HG03442 (cell line): ENCODE measurements around the gene TMIGD1.
A peak's percentile ranks its signal among the peaks of the same experiment; 100 is the strongest.

ENCODE experiments used
- ATAC-seq: cut with Tn5 transposase; IDR thresholded peaks from one replicate; pipeline ENCODE4 v1.9.1; 2021; ENCODE audit warnings: mild to moderate bottlenecking, moderate library complexity; ENCODE audit not compliant: unreplicated experiment

TMIGD1 gene

DNA sequence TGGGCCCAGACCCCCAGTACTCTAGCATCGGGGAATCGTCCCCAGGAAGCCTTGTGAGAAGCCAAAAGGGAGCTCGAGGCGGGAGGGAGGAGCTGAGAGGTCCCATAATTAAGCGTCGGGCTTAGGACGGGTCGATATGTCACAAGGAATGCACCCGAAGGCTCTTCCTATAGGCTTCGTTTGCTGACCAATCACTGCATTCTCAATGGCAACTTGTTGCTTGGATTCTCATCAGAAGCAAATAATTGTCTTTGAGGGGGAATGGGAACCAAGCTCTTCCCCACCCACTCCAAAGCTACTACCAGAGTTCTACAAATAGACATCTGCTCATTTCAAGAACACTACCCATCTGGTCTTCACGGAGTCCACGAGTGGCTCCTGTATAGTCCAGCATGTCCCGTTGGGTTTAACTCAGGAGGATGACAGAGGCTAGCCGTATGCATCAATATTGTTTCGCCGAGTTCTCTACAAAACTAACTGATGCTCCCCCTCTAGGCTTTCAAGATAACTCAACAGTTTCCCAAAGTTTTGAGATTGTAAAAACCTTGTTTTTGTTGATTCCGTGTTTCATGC, 41.5 kb downstream of the TMIGD1 start:
- no peak for ATAC-seq

- peak; percentile 70 for ATAC-seq
These were observed 42.1 kb downstream of the TMIGD1 start, which contains the start of gene BLMH for GRCh38 chr17:30291543-30292285. TSS of gene BLMH (minus strand) at chr17:30291944. CDS start at chr17:30291819, 125 bp downstream.

- peak; percentile 32 for ATAC-seq
These were observed 42.9 kb downstream of the TMIGD1 start for GRCh38 chr17:30290696-30291542.

GRCh38 chr17:30290077-30290476, 43.8 kb downstream of the TMIGD1 start:
- ATAC-seq: no peak

DNA sequence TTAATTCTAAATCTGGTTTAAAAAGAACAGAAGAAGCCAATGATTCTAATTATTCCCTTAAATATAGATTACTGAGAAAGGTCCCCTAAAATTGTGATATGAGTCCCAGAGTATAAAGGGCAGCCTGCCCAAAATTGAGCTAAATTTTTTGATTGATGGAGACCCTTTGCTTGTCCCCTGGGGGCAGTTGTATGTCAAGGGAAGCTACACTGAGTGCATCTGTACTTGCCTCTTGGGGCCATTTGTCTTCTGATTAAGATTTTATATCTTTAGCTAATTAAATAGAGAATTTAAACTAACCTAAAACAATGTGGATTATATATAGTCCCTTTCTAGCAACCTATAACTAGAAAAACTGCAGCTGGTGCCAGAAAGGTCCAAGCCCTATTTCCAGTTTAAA, 54.7 kb downstream of the TMIGD1 start:
- ATAC-seq: no peak

DNA sequence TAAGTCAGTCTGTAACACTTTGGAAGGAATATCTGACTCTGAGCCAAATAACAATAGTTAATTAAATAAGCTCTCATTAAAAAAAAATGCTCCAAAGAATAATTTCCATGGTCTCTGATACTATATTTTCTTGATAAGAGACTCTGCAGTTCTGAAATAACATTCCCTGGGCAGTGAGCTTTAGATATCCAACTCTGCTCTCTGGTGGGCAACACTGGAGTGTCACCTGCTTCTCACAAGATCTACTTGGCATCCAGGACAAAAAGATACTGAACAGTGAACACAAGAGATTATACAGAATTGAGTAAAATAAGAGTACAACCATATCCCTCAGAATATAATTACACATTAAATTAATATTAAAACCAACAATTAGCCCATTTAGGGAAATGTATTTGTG, 55.8 kb downstream of the TMIGD1 start:
- no peak for ATAC-seq

DNA sequence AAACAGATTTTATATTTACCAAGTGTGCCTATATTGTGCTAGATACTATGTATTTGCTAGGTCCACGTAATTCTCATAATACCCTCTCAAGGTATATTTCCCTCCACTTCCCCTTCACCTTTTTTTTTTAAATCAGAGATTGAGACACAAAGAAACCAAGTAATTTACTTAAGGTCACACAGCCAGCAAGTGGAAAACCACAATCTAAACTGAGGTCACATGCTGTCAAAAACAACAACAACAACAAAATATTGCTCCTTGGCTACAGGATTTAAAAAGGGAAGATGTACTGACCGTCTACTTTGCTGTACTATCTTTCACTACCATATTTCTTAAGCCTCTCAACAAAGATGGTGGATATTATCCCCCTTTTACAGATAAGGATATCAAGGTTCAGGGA, 57.9 kb downstream of the TMIGD1 start:
- ATAC-seq: no peak

DNA sequence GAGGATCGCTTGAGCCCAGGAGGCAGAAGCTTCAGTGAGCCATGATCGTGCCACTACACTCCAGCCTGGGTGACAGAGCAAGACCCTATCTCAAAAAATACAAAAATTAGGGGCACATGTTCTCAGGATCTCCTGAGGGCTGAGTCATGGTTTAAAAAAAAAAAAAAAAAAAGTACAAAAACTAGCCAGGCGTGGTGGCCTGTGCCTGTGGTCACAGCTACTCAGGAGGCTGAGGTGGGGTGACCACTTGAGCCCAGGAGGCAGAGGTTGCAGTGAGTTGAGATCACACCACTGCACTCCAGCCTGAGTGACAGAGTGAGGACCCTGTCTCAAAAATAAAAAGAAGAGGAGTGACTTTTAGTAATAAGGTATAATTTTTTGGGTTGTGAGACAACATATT, 59.0 kb downstream of the TMIGD1 start:
- ATAC-seq: no peak

DNA sequence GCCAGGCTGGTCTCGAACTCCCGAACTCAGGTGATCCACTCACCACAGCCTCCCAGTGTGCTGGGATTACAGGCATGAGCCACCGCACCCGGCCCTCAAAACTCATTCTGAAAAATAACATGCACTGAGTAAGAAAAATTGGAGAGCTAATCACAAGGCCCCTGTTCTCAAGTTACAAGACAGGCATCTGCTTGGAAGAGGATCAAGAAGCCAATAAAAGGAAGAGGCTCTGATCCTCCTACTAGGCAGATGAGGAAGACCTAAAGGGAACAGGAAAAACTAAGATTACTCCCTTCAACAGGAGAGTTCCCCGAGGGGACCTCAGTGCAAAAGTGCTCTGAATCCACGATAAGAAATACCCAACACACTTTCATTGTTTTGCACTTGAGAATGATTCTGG, 60.5 kb downstream of the TMIGD1 start:
- no peak for ATAC-seq

DNA sequence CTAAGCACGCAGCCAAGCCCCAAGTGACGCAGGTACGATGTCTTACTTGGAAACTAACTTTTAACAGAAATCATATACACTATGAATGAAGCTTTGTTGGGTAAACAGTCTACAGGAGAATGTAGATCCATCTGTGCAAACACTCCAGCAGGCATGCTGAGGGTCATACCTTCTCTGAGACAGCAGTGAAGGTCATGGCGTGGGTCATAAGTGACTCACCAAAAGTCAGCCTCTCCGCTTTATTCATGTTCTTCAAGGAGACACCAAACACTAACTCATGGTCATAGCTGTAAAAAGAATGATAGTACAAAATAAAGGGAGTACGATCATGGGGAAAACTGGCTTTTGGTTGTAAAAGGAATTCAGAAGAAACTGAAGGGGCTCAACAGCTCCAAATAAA, 62.8 kb downstream of the TMIGD1 start:
- no peak for ATAC-seq

DNA sequence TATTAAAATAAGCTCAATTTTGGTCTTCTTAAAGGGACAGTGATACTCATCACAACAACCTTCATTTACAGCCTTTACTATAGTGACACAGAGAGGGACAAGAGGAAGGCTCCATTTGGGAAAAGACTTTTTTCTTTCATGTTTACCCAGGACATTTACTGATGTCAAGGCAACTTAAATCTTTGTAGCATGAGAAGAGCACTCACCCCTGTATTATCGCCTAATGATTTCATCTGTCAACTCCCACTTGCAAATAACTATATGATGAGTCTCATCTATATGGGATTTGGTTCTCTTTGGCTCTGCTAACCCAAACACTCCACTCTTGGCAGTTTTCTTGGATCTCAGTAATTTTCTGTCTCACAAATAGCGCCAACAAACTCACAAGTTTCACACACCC, 66.2 kb downstream of the TMIGD1 start:
- no peak for ATAC-seq
